NCI-H524 (cell line): Measurements from ENCODE around the gene MAPRE2.

ENCODE experiments used
- DNase-seq, 2 experiments: peaks; one replicate each; lab custom pipeline; 2025; lab: John Stamatoyannopoulos, UW

MAPRE2 gene

DNA sequence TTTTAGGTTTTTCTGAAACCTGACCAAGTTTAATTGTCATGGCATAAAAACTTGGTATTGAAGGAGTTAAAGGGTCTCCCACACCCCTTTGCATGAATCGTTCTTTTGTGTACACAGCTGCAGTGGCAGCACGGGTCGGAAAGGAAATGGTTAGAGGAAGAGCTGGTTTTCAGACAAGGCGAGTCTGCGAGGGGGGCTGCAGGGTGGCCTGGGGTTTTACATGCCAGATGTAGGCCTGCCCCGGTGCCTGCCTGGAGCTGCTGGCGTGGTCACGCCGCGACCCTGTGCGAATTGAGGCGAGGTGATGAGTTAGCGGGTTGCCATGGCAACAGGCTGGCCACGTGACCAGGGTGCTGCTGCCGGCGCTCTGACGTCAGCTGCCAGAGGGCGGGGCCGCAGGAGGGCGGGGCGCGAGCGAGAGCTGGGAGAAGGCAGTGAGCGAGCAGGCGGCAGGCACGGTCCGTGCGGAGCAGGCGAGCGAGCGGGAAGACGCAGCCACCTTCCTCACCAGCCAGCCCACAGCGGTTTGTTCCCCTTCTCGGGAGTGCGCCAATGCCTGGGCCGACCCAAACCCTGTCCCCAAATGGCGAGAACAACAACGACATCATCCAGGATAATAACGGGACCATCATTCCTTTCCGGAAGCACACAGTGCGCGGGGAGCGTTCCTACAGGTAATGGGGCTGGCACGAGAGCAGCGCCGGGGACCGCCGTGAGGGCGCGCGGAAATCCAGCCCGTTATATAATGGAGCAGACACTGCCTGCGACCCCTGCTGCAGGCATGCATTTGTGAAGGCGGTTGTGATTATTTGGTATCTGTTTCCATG, at the start of gene MAPRE2:
TSS of gene MAPRE2 (plus strand) at position 426 of the 827 bp plus-strand sequence. CDS start at position 553, 127 bp downstream.
- DNase-seq: peak; percentile 92 to 97

DNA sequence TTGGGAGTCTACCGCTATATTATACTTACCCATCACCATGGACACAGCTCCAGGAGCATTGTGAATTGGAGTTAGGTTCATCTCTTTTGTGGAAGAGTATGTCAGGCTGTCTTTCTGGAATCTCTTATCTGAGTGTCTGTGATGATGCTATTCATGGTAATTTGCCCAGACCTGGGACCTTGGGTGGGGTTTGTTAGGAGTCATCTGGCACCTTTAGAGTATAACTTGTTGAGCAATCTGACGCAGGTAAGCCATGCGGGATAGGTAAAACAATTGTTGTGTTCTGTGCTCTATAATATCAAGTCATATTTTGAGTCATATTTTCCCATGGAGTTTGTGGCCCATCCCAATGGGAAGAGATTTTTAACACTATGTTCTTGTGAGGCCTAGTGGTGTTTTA, 49.7 kb upstream of the MAPRE2 start:
- no peak for DNase-seq

DNA sequence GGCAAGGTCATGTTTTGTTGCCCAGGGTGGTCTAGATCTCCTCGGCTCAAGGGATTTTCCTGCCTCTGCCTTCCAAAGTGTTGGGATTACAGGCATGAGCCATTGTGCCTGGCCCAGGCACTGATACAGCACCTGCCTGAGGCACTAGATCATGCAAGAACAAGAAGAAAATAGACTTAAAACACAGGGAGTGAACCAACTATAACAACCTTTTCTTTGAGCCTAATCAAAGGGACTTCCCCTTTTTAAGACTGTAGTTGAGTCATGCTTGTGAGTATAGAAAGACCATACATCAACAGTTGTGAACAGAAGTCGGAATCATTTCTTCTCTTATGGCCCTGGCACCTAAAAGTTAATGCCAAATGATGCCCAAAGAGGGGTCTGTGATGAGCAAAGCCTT, 47.9 kb upstream of the MAPRE2 start:
- no peak for DNase-seq

DNA sequence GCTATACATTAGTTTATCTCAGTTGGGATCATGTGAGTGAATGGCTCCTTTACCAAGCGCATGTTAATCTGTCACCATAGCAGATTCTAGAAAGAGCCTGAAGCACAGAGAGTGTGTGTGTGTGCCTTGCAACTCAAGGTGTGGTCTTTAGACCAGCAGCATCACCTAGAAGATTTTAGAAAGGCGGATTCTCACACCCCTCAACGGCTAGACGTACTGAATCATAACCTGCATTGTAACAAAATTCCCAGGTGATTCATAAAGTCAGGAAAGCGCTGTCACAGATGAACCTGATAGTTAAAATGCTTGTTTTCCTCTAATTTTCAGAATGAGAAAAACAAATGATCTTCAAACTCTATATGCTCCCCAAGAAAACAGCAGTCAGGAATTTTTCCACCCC, 45.5 kb upstream of the MAPRE2 start:
- DNase-seq: no peak

DNA sequence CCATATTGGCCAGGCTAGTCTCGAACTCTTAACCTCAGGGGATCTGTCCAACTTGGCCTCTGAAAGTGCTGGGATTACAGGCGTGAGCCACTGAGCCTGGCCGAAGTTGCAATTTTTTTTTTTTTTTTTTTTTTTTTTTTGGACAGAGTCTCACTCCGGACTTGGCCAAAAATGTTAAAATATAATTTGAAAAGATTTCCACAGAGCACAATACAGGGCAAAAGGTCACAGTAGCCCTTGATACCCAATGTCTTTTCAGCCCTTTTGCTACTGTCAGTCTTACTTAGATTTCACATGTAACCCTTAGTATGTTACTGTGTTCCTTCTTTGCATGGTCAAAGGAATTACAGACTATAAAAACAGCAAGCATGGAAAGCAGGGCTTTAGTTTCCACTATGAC, 42.6 kb upstream of the MAPRE2 start:
- DNase-seq: no peak

DNA sequence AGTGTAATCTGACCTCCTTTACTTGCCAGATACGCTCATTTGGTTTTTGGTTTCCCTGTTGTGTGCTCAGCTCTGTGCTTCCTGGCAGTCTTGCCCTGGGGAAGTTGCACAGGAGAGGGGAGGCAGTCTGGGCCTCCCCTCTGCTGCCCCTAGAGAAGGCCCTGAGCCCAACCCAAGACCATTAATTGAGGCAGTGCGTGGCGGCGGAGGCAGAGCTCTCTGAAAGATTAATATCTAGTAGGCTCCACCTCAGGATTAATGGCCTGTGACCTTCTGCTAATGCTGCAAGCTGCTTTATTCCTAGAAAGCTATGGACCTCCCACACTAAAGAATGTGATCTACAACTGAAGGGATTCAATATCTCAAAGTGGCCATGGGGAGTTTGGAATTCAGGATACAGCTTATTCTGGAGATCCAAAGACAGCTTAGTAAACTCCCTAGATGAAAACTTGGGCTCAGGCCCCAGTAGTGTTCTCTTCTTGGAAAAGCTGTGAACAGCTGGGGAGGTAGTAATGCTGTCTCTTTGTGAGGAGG, 41.4 kb upstream of the MAPRE2 start:
- DNase-seq: peak in 1 of 2 experiments; percentile 53

DNA sequence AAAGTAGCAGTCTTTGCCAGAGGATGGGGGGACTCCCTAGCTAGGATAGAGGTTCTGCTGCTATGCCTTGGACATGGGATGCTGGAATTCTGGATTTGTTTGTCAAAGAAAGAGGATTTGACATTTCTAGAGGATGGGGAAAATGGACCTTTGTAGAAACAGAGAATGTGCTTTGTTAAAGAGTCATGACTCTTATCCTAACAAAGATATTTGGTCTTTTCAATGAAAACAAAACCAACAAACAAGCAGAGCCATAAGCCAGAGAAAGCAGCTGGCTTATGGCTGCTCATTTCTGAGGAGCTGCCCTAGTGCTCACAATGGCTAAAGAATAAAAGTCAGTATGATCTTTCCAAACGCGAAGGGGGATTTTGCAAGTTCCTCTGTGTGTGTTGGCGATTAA, 40.8 kb upstream of the MAPRE2 start:
- DNase-seq: no peak

DNA sequence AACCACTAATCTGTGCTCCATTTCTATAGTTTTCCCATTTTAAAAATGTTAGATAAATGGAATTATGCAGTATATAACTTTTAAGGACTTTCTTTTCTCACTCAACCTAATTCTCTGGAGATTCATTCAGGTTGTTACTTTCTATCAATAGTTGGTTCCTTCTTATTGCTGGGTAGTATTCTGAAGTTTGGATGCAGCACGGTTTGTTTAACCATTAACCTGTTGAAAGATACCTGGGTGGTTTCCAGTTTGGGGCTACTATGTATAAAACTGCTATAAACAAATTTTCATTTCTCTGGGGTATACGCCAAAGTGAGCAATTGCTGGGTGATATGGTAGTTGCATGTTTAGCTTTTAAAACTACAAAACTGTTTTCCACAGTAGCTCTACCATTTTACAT, 39.1 kb upstream of the MAPRE2 start:
- DNase-seq: no peak

DNA sequence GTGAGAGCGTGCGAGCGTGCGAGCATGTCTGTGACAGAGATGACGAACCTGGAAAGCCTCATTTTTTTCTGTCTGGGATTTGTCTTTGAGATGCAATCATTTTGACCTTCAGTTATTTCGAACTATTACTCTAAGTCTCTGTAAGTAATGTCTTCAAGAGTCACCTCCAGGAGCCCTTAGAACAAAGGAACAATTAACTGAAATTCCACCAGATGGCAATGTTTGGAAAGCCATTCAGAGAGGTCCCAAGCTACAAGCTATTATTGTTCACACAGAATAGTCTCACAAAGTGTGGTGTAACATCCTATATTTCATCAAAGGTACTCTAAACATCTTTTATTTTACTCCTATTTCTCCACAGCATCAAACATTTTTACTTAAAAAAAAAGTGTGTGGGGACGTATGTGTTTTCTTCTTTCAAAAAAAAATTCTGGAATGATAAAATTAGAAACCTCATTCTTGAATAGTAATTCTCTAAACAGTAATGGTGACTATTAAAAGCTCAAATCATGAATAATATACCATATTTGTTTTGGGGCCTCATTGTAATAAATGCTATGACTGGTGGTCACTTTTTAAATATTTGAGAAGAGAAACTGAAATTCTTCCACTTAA, 35.1 kb upstream of the MAPRE2 start:
- peak; percentile 49 to 80 for DNase-seq

DNA sequence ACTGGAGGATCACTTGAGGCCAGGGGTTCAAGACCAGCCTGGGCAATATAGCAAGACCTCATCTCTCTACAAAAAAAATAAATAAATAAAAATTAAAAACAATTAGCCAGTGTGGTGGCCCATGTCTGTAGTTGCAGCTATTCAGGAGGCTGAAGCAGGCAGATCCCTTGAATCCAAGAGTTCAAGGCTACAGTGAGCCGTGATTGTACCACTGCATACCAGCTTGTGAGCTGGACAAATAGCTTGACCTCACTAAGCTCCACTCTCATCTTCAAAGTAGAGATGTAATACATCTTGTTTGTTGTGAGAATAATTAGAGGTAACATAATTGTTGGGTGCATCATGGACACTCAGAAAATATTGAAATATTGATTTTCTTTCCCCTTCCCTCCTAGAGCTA, 31.1 kb upstream of the MAPRE2 start:
- no peak for DNase-seq

DNA sequence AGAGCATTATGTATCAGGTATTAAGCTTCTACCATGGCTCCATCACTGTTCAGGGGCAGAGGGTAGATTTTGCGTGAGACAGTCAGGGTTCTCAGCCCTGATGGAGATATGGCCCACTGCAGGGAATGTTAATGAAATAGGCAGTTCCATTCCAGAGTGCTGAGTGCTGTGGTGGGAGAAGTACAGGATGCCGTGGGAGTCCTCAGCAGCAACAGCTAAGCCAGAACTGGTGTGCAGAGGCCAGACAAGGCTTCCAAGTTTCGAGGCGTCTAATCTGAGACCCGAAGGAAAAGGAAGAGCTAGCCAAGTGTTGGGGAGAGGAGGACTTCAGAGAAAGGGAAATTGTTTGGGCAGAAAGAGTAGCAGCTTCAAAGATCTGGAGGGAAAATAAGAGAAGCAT, 30.2 kb upstream of the MAPRE2 start:
- DNase-seq: no peak

DNA sequence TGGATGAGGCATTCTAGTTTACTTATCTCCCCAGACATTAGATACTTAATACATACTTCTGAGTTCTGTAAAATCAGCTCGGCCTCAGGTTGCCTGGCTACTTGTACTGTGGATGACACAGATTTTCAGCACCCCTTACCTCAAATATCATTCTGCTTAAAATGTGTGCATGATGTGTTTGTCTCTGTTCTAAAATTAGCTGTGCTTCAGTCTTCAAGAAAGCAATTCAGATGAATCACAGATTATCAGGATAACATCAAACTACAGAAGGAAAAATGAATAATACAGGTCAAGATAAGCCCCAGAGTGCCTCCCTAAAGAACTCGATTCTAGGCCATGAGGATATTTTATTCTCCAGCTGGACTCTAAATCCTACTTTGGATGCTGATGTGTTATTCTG, 21.3 kb upstream of the MAPRE2 start:
- DNase-seq: no peak

DNA sequence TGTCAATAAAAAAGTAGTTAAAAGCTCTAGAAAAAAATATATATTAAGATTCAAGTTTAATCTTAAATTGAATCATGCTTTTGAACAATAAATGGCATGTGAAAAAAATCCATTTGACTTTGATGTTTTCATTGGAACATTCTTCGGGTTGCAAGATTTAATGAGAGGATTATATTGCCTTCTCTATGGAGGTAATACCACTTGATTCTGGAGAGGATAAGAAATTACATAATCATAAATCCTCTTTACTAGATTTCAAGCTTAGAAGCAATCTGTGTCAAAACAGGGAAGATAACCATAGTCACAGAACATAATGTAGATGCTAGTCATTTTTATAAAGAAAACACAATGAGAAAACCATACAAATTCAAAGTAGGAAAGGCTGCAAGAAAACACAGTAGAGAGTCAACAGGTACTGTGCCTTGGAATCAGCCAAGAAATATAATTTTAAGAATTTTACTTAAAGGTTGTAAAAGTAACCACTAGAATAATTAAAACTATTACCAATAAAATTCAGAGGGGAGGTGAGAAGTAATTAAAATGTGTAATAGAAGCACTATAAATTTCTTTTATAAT, 18.7 kb upstream of the MAPRE2 start:
- peak; percentile 14 to 78 for DNase-seq

DNA sequence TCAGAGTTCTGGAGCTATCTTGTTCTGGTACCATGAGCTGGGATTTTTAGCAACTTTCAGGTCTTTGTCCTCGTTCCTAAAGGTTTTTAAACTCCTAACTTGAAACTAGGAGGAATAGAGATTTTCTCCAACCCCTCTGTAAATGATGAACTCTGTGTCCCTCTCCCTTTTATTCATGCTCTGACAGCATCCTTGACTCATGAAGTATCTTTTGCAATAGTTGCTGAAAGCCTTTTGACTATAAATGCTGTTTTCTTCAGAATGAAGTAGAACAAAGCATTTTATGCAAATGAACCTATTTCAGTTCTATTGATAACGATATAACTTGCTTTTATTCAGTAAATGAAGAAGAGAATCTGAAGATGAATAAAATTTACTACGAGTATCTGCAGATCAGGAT, 17.0 kb upstream of the MAPRE2 start:
- no peak for DNase-seq

DNA sequence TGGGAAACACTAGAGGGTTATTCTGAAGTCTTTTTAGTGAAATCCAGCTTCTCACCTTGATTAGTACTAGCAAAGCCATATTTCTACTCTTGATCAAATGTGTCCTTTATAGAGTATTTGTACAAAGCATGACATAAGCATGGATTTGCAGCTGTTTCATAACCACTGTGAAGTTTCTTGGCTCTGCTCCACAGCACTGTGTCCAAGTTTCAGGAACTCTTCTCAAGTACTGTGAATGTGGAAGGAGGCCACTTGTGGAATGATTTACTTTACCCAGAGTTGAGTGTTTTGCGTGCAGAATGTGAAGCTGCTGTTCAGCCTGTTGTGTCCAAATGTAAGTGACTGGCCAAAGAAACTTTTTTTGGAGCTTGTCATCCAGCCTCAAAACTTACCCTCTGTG, 16.2 kb upstream of the MAPRE2 start:
- DNase-seq: no peak

DNA sequence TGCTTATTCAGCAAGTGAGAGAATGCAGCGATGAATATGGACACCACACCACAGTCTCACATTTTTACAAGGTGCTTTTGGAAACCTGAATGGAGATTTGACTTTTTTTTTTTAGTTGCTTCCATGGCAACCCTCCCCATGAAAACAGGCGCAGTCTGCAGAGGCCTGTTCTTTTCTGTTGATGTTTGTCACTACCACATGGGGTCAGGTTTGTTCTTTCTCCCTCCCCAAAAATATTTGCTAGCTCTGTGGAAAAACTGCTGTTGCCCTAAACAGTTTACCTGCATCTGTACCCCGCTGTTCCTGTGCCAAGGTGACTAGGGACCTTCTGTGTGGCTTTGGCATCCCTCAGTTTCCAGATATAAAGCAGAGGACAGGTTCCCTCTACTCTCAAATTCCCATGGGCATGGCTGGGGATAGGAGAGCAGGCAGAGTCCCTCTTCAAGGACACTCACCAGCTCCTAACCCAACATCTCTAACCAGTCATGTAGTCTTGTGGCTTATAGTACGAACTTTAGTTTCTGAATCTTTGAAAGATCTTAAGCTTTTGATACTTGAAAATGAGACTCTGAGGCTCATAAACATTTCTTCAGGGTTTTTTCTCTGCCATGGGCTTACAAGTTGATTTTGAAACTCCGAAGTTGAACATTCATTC, 14.7 kb upstream of the MAPRE2 start:
- peak in 1 of 2 experiments; percentile 19 for DNase-seq

DNA sequence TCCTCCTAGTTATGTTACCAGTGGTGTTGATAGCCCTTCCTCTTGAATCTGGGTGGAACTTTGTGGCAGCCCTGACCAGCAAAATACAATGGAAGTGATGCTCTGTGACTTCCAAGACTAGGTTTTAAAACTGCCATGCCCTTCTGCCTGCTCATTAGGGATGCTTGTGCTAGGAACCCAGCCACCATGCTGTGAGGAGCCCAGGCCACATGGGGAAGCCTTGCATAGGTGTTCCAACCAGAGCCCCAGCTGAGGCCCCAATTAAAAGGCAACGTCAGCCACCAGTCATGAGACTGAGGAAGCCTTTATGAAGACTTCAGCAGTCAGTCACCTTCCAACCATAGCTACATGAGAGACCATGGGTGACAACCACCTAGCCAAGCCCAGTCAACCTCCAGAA, 14.0 kb upstream of the MAPRE2 start:
- no peak for DNase-seq

DNA sequence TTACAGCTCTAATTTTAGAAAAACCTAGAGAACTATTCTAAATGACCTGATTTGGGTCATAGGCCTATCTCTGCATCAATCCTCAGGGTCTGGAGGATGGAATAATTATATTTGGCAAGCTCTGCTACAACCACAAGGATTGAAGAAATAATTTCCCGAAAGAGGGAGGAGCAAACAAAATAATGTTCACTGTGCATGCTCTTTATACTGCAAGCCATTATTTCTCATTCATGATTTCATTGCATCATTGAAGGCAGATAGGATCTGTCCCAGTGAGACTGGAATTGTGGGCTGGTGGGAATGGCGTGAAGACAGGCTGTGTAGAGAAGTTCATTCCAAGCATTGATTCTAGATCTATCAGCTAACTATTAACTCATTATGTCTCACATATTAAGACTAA, 12.7 kb upstream of the MAPRE2 start:
- DNase-seq: no peak

DNA sequence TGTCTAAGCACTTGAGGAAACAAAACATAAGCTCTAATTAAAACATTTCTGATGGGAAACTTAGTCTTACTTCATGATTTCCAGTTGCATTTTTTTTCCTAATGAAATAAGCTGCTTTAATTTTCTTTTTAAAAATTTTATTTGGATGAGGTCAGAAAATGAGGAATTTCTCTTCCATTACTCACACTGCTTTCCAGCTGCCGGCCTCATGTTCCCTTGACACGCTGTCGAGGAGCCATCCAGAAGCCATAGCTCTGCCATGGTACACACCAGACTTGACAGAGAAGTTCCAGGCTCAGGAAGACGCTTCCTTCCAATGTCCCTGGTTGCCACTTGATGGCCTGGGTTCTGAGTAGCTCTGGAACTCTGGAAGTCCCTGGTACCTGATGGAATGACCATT, 12.1 kb upstream of the MAPRE2 start:
- DNase-seq: no peak

DNA sequence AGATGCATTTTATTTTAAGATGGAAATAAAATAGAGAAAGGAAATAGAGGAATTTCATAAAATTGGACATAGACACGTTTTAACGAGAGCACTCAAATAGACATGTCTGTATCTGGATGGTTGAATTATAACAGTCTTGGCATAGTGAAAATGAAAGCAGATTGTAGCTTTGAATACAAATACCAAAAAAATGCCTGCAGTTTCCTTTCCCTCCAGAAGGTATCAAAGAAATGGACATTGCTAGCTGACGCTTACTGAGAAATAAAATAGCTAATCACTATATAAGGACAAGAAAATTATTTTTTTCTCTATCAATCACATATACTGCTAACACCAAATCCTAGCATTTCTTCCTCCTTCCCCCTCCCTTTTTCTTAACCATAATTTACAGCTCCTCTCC, 11.4 kb upstream of the MAPRE2 start:
- no peak for DNase-seq

DNA sequence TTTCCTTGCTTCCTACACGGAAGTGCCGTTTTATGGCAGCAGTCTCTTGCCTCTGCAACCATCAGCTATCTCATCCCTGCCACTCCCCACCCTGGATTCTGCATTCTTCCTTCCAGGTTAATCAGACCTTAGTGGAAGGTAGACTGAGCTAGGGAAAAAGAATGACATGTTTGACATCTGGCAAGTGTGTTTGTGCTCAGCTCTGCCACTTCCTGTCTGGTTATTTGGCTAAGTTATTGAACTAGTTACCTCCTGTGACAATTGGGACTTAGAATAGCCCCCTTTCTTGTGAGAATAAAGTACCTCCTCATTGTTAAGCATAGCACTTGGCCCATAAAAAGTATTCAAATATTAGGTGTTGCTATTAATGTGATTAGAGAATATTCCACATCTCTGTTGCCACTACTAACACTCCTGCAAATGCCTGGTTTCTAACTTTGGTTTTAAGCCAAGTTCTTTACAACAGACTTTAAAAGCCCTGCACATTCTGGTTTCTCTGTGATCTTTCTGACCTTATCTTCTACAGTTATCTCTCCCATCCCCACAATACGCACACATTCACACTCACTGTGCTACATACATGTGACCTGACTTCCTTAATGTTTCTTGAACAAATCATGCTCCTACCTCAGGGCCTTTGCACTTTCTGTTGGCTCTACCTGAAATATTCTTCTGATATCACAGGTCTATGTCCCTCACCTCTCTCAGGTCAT, 10.8 kb upstream of the MAPRE2 start:
- DNase-seq: no peak

DNA sequence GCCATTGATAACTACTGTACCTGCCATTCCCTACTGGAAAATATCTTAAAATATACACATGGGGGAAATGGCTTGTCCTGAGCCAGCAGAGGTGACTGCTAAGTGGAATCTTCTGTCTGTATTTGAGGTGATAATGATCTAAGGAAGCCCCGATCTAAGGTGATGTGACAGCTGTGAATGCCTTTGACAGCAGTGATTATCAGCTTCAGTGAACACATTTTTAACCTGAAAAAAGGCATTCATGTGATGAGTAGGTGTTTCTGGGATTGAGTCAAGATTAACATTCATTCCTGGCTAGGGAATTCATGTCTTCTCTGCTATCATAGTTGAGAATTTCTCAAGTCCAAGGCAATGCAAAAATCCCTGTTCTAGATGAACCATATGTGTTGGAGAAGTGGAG, 9.1 kb upstream of the MAPRE2 start:
- no peak for DNase-seq
